HG02943 (cell line): ENCODE results near the gene RNF5.

ENCODE experiments used
- ATAC-seq: cut with Tn5 transposase; IDR thresholded peaks from one replicate; pipeline ENCODE4 v1.9.1; 2021; ENCODE audit warnings: mild to moderate bottlenecking, low read depth, moderate library complexity; ENCODE audit not compliant: unreplicated experiment

The RNF5 gene

DNA sequence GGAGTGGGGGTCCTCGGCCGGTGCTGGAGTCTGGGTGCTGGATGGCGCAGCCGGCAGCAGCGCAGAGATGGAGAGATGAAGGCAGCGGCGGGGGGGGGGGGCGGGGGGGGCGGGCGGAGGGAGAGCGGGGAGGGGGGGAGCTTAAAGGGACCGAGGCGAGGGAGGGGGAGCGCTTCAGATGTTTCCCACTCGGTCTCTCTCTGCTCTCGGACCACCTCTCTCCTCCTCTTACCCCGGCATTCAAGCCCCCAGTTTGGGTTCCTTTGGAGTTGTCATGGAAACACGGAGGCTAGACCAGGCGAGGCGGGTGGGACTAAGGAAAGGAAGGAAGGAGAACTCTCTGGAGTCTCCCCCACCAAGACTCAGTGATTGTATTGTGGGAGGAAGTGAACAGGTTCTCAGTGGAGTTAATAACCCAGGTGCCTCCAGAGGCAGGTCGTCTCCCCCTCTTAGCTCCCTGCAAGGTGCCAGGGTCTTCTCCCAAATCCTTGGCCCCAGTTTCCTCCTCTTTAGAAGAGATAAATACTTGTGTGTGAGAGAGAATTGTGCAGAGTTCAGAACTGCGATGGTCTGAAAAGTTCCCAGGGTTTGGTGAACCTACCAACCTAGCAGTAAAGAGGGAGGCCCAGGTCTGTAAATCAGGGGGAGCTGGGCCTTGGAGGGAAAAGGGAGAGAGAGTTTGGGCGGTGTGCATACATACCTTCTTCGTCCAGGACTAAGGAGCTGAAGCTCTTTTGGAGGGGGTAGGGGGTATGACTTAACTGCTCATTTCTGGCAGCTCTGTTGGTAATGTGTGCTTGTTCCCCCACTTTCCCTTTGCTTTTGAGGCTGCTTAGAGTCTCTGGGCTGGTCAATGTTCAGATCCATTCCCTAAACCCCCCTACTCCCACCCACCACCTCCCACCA lies 26.1 kb upstream of the RNF5 start, which contains the start of gene PRRT1:
Gene PRRT1 (minus strand): TSS at position 77 of the 906 bp plus-strand sequence. CDS start 112 bp downstream, outside the sequence.
- no peak for ATAC-seq

- ATAC-seq: no peak
These were observed 25.2 kb upstream of the RNF5 start for GRCh38 chr6:32152769-32153563.

GRCh38 chr6:32153564-32154513 lies 24.4 kb upstream of the RNF5 start, which contains the start of gene PPT2:
Gene PPT2, plus strand, starts transcription at chr6:32154141. Its CDS starts 454 bp downstream, at chr6:32154595.
- ATAC-seq: peak; percentile 25

- ATAC-seq: peak; percentile 55
These were observed 23.6 kb upstream of the RNF5 start for GRCh38 chr6:32154514-32155161.

DNA sequence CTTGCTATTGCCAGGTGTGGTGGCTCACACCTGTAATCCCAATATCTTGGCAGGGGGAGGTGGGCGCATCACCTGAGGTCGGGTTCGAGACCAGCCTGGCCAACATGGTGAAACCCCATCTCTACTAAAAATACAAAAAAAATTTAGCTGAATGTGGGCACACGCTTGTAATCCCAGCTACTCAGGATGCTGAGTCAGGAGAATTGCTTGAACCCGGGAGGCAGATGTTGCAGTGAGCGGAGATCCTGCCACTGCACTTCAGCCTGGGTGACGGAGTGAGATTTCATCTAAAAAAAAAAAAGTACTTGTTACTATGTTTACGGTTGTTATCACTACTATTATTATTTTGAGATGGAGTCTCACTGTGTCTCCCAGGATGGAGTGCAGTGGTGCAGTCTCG lies 21.3 kb upstream of the RNF5 start:
- ATAC-seq: no peak

DNA sequence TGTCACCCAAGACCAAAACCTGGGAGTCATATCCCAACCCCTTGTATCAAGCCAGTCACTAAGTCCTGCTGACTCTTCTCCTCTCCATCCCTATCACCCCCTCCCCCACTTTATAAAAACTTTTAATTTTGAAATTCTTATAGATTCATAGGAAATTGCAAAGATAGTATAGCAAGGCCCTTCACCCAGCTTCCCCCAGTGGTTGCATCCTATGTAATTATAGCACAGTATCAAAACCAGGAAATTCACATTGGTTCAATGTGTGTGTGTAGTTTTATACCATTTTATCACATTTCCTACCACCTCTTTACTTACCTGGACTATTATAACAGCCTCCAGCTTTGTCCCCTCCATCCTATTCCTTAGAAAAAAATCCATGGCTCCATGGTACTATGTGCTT lies 20.2 kb upstream of the RNF5 start:
- no peak for ATAC-seq

- no peak for ATAC-seq
These were observed 14.5 kb upstream of the RNF5 start for GRCh38 chr6:32163559-32164258.

DNA sequence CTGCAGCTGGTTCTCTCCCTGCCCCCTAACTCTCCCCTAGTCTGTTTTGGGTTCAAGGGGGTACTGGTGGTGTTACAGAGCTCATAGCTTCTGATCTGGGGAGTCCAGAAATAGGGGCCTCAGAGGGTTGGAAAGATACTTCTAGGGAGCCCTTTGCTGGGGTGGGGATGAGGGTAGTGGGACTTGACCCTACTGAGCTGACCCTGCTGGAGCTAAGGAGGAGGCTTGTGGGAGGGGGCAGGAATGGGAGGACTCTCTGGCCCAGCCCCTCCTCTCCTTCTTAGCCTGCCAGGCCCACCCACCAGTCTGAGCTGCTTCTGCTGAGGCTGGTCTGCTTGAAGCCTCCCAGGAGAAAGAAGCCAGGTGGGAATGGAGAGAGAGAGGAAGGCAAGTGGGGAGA lies 13.9 kb upstream of the RNF5 start, which contains the start of gene EGFL8:
Gene EGFL8 (plus strand): TSS at position 301 of the 400 bp plus-strand sequence. CDS start 1,571 bp downstream, outside the sequence.
- no peak for ATAC-seq

DNA sequence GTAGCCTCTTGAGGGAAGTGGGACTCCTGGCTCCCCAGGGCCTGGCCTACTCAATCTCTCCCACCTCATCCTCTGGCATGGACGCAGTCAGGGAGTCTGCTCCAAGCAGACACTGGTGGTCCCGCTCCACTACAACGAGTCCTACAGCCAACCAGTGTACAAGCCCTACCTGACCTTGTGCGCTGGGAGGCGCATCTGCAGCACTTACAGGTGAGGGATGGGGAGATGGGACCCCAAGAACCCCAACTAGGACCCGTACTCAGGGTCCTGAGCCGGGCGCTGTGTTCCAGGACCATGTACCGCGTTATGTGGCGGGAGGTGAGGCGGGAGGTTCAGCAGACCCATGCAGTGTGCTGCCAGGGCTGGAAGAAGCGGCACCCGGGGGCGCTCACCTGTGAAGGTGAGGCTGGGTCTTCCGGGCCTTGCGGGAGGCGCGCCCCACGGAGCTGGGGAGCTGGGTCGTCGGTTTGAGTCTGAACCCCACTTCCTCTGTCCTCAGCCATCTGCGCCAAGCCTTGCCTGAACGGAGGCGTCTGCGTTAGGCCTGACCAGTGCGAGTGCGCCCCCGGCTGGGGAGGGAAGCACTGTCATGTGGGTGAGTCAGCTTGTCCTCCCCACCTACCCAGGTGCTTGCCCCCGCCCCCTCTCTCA lies 11.7 kb upstream of the RNF5 start:
- no peak for ATAC-seq

DNA sequence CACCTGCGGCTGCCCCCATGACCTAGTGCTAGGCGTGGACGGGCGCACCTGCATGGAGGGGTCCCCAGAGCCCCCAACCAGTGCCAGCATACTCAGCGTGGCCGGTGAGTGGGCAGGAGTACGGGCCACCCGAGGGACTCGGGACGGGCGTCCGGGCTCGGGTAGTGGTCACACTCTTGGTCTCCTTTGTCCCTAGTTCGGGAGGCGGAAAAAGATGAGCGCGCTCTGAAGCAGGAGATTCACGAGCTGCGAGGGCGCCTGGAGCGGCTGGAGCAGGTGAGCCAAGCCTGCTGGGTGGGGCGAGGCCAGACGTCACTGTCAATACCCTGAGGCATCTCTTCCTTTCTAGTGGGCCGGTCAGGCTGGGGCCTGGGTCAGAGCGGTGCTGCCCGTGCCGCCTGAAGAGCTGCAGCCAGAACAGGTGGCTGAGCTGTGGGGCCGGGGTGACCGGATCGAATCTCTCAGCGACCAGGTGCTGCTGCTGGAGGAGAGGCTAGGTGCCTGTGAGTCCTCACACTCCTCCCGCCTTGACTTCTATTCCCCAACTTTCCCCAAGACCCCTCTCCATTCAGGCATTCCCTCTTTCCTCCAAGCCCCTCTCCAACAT lies 10.9 kb upstream of the RNF5 start:
- ATAC-seq: no peak

DNA sequence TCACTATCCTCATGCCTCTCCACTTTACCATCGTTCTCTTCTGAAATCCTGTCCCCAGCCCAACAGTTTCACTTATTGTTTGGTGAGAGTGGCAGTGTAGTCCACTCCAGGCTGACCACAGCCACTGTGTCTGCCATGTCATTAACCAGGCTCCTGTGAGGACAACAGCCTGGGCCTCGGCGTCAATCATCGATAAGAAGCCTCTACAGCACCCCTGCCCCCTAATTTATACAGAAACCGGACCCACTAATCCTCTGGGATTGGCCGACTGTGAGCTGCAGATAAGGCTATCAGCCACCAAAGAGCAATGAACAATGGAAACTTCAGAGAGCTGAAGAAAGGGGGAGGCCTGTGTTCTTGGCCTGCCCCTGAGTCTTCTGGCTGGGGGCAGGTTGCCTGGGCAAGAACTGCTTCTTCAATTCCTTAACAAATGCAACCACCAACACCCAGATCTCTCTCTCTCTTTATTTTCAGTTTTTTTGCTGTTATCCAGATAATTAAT lies 10.4 kb upstream of the RNF5 start:
- ATAC-seq: no peak

DNA sequence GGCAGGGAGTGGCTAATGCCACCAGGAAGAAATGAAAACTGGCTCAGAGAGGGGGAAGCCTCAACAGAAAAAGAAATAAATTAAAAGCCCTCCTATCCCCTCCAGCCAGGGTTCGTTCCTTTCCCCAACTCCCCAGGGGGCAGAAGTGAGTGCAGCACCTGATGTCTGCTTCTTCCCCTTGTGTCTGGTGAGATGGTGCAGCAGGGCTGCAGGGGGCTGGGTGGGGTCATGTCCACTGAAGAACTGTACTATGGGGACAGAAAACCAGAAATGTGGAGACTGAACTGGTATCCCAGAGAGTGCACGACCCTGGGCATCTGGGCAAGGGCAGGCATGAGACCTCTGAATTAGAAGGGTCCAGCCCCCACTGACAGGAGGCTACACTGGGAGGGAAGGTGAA lies 9.9 kb upstream of the RNF5 start:
- ATAC-seq: no peak

GRCh38 chr6:32168807-32169591 lies 9.2 kb upstream of the RNF5 start:
- no peak for ATAC-seq

DNA sequence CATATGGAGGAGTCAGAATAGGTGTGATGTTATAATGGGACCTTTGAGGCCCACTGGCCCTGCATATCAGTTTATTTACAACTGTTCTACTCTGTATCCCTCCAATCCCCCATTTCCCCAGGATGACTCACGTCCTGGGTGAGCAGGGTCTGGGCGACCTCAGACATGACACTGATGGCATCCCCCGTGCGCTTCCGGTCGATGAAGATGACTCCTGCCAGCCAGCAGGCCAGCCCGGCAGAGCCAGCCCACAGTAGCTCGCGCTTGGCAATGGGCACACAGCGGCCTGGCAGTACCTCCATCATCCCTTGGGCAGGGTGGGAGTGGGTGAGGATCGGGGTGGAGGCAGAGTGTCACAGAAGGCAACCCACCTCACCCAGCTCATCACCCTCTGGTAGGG lies 7.9 kb upstream of the RNF5 start:
- no peak for ATAC-seq

DNA sequence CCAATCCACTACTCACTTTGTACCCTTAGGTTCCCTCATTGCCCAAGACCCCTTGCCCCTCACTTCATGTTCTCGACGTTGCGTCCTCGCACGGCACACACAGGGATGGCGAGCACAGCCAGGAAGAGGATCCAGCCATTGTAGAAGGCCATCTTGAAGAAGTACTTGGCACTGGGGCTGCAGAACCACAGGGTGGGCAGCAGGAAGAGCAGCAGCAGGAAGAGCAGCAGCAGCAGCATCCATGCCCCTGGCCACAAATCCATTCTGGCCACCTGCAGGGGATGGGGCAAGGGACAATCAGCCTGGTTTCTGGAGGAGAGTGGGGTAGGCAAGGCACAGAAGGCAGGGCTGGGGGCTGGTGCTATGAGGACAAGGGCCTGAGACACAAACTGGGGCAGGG lies 7.0 kb upstream of the RNF5 start:
- ATAC-seq: no peak

DNA sequence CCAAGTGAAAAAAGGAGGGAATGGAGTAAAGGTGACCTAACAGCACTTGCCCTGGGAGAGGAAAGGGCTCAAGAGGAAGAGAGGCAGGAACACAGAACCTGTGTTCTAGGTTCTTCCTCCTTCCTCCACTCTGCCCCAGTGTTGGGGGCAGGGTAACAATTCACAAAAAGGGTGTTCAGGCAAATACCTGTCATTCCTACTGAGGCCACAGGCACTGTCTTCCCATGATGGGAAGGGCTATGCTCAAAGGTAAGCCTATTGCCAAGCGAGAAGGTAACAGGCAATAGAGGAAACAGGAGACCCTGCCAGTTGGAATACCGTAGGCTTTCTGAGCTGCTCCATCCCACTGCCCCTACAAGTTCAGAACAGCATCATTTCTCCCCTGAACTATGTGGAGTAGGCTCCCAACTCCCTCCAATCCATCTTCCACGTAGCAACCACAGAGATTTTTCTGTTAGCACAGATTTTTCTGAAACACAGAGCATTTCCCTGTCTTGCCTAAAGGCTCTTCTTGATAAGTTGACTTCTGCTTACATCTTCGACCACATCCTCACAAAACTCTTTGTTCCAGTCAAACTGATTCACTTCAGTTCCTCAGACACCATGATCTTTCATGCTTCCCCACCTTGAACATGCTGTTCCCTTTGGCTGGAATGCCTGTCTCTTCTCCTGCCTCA lies 5.0 kb upstream of the RNF5 start:
- no peak for ATAC-seq

- ATAC-seq: no peak
These were observed 3.8 kb upstream of the RNF5 start for GRCh38 chr6:32174416-32174815.
